Mesothelial cell of epicardium (in vitro differentiated cells): ENCODE measurements around the gene RGS1. TPM values are rescaled to one million over a fixed set of nuclear protein-coding genes. Genes with fewer than 3 reads are reported as not detected.
"Not testable (repeated sequence)": the region's sequence is repeated elsewhere in the genome, so short reads cannot be mapped to it uniquely, and the experiment has no call there.

Experiments used
- DNase-seq, 2 experiments: peaks; one replicate each; pipeline ENCODE4 v3.0.0; 2021; ENCODE audit warnings: low spot score in 2 of 2; ENCODE audit not compliant: unreplicated experiment in 2 of 2
- H3K27ac Mint-ChIP-seq: 2 replicates; pipeline ENCODE4 v1.8.0; 2021; ENCODE audit warnings: mixed read lengths
- H3K27me3 Mint-ChIP-seq: 2 replicates; pipeline ENCODE4 v1.8.0; 2021; ENCODE audit warnings: low read depth, mixed read lengths
- H3K36me3 Mint-ChIP-seq: 2 replicates; pipeline ENCODE4 v1.8.0; 2021; ENCODE audit warnings: mixed read lengths
- H3K4me1 Mint-ChIP-seq: 2 replicates; pipeline ENCODE4 v1.8.0; 2021; ENCODE audit warnings: mixed read lengths
- H3K4me3 Mint-ChIP-seq: 2 replicates; pipeline ENCODE4 v1.8.0; 2021; ENCODE audit warnings: mild to moderate bottlenecking, moderate library complexity, mixed read lengths
- H3K9me3 Mint-ChIP-seq: 2 replicates; pipeline ENCODE4 v1.8.0; 2021; ENCODE audit warnings: mixed read lengths
- CTCF ChIP-seq: fragments of 200-600 bp; sonication (generic); IDR thresholded peaks from one replicate; pipeline ENCODE4 v1.5.0; 2021; ENCODE audit warnings: antibody characterized with exemption; ENCODE audit not compliant: unreplicated experiment
- total RNA-seq: library from RNA; stranded (reverse); gene quantifications from 3 replicates; pipeline ENCODE4 v1.2.1, GENCODE V29; 2021

The RGS1 gene
- total RNA-seq, 1 donor from 2014 or later, result 0.40 TPM

GRCh38 chr1:192530254-192530653 lies 45.3 kb upstream of the RGS1 start:
- H3K9me3 Mint-ChIP-seq, result peaks cover 10% of the 10 kb centered on the region
- H3K27ac Mint-ChIP-seq, result peak overlapping the region; percentile 82
- H3K4me3 Mint-ChIP-seq, result no peak overlapping the region
- H3K36me3 Mint-ChIP-seq, result peaks cover 8% of the 10 kb centered on the region
- no peak for TF ChIP-seq CTCF
- H3K27me3 Mint-ChIP-seq, result no peaks in the 10 kb centered on the region
- DNase-seq, result no peak
- peaks cover 39% of the 10 kb centered on the region for H3K4me1 Mint-ChIP-seq

DNA sequence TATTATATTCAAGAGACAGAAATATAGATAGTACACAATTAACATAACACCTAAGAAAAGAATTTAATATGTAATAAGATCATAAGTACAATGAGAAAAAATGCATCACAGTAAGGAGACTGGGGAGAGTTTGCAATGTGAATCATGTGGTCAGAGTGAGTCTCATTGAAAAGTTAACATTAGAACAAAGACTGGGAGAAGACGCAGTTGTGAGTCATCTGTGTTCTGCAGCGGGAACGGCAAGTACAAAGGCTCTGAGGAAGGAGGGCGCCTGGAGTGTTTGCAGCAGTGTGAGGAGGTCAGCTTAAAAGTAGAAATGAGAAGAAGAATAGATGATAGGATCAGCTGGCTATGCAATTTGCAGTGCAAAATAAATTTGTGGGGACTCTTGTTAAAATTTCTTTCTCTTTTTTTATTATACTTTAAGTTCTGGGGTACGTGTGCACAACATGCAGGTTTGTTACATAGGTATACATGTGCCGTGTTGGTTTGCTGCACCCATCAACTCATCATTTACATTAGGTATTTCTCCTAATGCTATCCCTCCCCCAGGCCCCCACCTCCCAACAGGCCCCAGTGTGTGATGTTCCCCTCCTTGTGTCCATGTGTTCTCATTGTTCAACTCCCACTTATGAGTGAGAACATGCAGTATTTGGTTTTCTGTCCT lies 44.4 kb upstream of the RGS1 start:
- DNase-seq, H3K27me3 Mint-ChIP-seq, H3K4me3 Mint-ChIP-seq, H3K36me3 Mint-ChIP-seq, H3K9me3 Mint-ChIP-seq: not testable (repeated sequence)
- Mint-ChIP-seq H3K27ac (peak overlapping the region; percentile 64), H3K4me1 (peaks cover 39% of the 10 kb centered on the region)

DNA sequence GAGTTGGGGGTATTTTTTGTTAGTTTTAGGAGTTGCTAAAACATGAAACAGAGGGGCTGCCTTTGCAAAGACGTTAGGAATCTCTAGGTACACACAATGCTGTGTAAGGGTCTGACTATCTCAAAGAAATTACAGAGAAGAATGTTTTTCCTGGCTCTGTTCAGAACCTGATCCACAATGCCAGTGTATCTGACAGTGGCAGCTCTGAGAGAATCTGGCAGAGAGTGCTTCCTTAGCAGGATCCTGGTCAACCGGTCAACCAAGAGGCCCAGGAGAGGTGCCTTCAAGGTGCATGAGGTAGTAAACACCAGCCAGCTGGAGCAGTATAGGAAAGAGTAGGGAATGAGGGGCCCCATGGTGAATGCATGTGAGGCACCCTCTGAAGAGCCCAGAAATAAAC lies 40.9 kb upstream of the RGS1 start:
- peaks cover 43% of the 10 kb centered on the region for H3K4me1 Mint-ChIP-seq

DNA sequence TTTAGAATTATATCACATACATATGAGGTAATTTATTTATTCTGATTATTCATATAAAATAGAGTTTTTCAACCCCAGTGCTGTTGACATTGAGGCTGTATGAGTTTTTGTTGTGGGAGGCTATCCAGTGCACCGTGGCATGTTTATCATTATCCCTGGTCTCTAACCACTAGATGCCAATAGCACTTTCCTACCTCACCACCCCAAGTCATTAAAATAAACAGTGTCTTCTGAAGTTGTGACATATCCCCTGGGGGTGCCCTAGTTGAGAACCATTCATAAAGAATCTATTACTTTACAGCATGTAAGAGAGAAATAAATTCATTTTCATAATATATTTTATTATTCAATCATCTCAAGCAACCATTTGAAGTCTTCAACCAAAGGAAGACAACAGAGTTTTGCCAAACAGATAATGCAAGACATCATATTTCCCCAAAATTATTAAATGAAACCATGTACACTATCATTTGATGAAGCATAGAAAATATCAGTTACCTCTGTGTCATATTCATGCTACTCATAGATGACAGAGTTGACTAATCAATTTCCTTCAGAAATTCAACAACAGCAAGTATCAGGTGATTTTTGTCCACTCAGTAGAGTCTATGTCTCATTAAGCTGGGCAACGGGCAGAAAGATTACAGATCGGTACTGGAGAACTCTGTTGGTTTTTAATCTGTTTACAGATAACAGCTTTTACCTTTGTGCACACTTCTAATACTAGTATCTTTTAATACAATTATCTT lies 39.5 kb upstream of the RGS1 start:
- H3K4me3 Mint-ChIP-seq, result no peak overlapping the region
- H3K27ac Mint-ChIP-seq, result no peak overlapping the region
- H3K36me3 Mint-ChIP-seq, result peaks cover 17% of the 10 kb centered on the region
- no peak for TF ChIP-seq CTCF
- no peaks in the 10 kb centered on the region for H3K27me3 Mint-ChIP-seq
- no peak for DNase-seq
- H3K4me1 Mint-ChIP-seq, result peaks cover 47% of the 10 kb centered on the region
- H3K9me3 Mint-ChIP-seq, result peaks cover 6% of the 10 kb centered on the region

More for the DNA sequence above, 40.9 kb upstream of the RGS1 start:
- Mint-ChIP-seq H3K27me3 (no peaks in the 10 kb centered on the region), H3K4me3 (no peak overlapping the region), H3K27ac (peak overlapping the region; percentile 78), H3K36me3 (peaks cover 18% of the 10 kb centered on the region), H3K9me3 (peaks cover 8% of the 10 kb centered on the region)
- DNase-seq, result no peak
- no peak for TF ChIP-seq CTCF

DNA sequence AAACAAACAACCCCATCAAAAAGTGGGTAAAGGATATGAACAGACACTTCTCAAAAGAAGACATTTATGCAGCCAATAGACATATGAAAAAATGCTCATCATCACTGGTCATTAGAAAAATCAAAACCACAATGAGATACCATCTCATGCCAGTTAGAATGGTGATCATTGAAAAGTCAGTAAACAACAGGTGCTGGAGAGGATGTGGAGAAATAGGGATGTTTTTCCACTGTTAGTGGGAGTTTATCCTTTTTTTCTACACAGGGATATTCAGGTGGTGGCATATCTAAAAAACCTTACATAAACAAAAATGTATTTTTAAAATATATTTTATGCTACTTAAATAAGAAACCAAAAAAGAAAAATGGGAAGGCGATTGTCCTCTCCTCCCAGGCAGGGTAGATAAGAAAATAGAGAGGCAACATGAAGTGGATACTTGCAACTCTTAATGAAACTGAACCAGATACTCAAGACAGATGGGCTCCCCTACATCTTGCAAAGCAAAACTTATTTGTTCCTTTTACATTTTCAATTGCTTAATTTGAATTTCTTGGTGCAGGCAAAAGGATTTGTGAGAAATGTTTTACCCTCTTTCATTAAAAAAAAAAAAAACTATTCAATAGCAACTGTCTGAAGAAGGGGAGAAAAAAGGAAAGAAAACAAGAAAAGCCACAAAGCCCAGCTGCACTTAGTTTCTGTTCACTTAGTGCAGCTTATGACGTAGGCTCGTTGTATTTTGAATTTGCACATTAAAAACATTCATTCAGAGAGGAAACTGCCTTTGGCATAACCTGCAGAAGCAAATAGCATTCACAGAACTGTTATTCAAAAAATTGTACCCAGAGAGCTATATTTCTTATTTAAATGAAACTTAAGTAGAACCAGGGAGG lies 36.9 kb upstream of the RGS1 start:
- Mint-ChIP-seq H3K4me1 (peaks cover 61% of the 10 kb centered on the region), H3K27me3 (no peaks in the 10 kb centered on the region), H3K4me3 (no peak overlapping the region), H3K27ac (peak overlapping the region; percentile 99), H3K36me3 (peaks cover 10% of the 10 kb centered on the region), H3K9me3 (peaks cover 4% of the 10 kb centered on the region)
- no peak for TF ChIP-seq CTCF
- DNase-seq, result no peak
